GM19328 (cell line): Measurements from ENCODE around the gene CEP128.

ENCODE experiments used
- ATAC-seq: cut with Tn5 transposase; IDR thresholded peaks from one replicate; pipeline ENCODE4 v1.9.1; 2021; ENCODE audit warnings: mild to moderate bottlenecking, moderate library complexity; ENCODE audit not compliant: unreplicated experiment

CEP128 gene

DNA sequence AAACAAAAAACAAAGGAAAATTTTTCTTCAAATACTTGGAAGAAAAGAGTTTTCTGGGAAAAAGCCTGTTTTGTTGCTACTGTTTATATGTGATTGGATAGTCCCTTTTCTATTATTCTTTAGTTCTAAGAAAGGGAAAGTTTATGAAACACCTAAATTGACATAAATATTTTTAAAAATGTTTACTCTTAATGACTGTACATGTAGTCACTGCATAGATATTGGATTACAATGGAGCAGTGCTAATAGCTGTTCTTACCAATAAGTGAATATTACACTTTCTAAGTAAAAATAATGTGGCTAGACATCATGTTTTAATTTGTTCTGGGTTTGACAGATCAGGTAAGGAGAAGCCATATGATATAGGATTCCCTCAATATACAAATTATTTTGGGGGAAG is 377.5 kb downstream of the CEP128 start:
- no peak for ATAC-seq

DNA sequence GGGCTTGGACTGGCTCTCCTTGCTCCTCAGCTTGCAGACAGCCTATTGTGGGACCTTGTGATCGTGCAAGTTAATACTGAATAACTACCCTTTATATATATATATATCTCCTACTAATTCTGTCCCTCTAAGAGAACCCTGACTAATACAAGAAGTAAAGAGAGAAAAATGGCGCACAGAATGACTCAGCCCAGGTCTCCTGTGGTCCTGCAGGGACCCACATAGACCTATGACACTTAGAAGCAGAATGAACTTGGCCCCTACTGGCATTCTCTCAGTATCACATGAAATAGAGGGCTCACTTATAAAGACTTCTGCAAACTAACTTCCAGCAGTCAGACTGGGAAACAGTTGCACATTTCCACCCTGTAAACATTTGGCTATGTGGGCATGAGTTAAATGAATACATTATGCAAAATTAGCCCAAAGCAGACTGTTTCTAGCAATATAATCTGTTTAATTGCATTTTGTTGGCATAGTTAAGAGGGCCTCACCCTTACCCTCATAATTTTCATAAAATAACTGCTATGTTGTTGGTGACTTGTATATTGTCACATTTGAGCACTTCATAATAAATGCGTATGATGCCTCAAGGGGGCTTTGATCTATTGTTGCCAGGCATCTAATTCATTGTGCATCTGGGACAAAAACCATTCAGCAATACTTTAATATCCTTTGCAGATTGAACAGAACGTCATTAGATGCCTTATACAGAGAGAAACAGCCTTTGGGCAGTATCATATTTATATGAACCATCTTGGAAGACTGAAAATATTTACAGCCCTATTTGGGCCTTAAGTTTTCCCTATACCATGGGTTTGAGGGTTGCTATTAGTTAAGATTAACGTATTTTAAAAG is 380.5 kb downstream of the CEP128 start:
- peak; percentile 97 for ATAC-seq

DNA sequence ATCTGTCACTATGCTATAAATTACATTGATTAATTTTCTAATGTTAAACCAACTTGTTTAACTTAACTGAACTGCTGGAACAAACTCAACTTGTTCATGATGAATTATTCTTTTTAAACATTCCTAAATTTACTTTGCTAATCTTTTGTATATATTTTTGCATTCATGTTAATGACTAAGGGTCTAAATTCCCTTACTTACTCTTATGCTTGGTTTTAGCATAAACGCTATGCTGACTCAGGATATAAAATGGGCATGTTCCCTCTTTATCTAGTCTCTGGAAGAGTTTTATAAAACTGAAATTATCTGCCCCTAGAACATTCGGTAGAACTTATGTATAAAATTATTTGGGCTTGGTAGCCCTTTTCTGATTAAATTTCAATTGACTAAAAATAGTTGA is 387.4 kb downstream of the CEP128 start:
- no peak for ATAC-seq

DNA sequence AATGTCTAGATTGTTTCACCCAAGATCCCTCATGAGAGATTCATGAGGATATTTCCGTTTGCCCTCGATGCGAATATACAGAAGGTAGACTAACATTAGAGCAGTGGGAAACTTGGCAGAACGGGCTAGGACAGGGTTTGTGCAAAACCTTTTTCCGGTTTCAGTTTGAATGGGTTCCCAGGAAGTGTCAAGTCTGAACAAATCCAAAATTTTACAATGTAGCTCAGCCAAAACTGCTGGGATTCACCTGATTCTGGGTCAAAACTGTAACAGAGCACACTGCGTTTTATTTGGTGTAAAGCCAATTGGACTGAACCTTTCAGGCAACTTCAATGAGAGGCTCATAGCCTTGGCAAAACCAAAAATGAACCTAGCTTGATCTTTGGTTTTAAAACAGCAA is 392.4 kb downstream of the CEP128 start:
- no peak for ATAC-seq

DNA sequence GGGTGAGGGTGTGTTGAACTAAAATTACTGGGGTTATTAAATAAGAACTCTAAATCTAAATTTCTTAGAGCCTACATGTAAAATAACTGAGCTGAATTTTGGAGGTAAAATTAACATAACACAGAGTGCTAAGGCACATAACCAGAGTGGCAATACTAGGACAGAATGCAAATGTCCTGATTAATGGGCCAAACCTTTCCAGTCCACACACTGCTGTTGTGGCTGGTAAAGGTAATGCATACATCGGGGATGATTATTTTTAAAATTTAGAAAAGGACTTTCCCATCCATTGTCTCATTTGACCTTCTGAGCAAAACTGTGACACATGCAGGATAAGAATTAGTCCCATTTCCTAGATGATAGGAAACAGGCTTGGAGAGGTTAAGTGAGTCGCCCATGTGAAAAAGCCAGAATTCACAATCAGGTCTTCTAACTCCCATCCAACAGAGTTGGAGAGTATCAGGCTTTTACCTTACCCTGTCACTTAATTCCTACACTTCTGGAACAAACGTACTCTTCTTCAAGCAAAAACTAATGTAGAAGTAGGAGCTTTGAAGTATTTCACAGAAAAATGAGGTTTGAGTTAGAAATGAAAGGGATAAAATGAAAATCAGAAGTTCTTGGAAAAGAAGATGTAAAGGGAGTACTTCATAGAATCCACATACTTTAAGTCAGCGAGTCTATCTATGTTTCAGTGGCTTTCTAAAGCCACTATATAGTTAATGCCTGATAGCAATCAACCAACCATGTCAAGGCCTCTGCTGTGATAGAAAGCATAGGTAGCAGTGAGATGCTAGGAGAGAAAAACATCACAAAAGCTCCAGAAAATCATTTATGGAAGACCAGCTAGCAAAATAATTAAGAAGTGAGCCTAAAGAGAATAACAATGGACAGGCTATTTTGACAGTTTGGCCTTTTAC is 395.3 kb downstream of the CEP128 start:
- no peak for ATAC-seq

DNA sequence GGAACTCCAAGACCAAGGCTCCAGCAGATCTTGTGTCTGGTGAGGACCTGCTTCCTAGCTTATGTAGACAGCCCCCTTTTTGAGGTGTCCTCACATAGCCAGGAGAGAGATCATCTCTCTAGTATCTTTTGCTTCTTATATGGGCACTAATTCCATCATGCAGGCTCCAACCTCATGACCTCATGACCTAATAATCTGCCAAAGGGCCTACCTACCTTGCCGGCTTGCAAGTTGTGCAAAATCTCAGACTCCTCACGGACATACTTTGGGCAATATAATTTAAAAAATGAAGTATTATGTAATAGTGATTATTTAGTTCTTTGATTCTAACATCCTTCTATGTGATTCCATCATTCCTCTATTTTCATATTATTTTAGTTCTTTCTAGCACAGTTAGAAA is 397.2 kb downstream of the CEP128 start:
- no peak for ATAC-seq

DNA sequence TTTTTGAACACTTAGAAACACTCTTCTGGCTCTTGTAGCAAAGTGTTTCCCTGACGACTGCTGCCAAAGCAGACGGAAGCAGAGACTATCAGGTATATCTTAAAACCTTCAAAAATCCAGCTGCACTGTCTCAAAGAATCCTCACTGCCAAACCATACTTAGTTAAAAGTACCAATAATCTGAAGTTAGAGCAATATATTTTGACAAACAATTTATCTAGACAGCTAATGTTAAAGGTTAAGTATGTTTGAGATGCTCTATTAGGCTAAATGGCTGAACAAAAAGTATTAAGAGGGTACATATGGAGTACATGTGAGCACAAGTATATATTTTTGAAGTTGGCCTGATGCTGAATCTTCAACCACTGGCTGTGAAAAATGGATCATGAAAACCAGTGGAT is 398.3 kb downstream of the CEP128 start:
- ATAC-seq = no peak

DNA sequence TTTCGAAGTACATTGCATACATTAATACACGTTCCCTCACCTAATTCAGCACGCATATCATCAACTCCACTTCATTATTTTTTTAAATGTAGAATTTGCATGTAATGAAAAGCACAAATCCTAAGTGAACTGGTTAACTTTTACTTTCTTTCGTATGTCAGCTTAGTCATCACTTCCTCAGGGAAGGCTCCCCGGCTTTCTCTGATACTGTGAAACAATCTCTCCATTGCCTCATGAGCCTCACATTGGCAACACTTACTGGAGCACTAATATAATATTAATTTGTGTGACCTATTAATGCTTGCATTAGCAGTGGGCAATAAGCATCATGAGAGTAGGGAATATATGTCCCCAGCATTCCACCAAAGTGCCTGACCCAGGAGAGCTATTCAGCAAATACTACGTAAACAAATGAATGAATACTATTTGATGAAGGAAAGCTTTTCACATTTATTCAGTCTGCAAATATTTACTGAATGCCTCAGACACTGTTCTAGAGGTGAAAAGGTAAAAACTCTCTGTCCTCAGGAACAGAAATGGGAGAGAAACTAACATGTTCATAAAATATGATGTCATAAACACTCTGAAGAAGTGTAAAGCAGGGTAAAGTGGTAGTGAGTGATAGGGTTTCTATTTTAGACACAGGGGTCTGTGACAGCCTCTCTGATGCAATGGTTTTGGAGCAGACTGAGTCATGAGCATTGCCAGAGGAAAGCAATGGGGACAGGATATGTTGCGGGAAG is 402.7 kb downstream of the CEP128 start:
- ATAC-seq = no peak

DNA sequence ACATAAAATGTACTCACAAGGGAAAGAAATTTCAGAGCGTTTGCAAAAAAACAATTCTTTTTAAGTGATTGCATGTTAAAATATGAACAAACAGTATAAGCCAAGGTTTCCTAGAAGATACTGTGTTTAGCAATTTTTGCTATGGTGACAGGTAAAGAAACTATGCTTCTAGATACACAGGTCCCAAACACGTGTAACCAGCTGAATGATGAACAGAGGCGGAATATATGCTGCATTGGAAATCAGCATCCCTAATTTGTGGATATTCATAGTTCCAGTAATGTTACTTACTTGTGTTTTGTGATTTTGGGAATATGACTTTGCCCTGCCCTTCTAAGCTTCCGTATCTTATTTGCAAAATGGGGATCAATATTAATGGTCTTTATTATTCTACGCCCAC is 403.9 kb downstream of the CEP128 start:
- no peak for ATAC-seq

DNA sequence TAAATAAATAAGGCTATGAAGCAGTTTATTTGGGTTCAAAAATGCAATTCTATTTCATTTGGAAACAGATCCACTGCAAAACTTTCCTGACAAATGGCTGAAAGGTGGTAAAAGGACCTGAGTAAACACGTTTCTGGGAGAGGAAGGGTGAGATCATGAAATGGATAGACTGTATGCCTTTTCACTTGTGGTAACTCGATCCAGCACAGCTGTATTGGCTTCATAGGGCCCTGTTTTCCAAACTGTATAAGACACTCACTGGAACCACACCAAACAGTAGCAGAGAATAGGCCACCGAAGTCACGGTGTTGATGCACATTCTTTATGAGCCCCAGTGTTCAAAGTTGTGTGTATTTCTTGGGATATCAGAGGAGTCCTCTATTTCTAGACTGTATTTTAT is 405.1 kb downstream of the CEP128 start:
- ATAC-seq = no peak

DNA sequence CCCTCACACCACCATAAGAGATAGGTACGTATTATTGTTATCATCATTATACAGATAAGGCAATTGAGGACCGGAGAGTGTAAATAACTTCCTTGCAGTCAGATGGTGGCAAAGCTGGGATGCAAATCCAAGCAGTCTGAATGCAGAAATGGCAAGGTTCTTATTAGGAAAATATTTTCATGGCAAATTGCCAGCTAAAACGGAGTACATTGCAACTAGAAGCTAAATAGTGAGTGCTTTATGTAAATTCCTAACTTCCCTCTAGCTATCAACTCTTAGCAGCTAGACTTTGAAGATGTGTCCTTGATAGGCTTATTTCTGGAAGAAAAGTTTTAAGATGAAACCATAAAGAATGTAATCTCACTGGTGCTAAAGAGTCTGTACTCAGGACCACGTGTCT is 406.4 kb downstream of the CEP128 start:
- ATAC-seq = no peak

DNA sequence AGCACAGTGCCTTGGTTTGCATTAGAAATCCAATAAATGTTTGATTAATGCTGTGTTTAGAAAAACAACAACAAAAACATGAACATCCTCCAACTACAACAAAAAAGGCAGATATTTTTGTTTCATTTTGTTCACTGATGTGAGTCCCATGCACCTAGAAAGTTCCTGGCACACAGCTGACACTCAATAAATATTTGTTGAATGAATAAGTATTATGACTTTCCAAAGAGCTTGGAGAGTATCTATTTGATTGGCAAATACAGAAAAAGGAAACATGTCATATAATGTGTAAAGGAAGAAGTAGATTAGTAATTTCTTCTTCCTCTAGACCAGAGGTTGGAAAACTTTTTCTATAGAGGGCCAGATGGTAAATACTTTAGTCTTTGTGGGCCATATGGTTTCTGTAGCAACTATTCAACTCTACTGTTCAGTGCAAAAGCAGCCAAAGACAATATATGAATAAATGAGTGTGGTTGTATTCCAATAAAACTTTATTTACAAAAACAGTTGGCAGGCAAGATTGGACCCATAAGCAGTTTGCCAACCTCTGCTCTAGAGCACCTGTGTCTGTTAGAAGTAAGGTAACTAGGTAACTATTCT is 417.9 kb downstream of the CEP128 start:
- no peak for ATAC-seq

DNA sequence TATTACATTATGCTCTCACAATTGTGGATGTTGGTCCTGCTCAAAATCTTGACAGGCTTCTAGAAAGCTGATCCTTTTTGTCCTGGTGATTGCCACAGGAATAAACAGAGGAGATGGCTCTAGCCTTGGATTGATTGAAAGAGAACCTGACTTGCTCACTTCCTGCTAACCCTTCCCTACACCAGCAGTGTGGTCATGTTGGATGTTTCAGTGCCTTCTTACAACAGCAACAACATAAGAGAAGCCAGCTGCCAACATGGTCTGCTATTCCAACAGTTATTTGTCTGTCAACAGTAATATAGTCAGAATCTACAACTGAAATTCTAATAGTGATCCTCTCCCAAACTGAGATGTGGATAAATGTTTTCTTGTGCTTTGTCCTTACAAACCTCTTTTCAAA is 418.6 kb downstream of the CEP128 start:
- no peak for ATAC-seq

DNA sequence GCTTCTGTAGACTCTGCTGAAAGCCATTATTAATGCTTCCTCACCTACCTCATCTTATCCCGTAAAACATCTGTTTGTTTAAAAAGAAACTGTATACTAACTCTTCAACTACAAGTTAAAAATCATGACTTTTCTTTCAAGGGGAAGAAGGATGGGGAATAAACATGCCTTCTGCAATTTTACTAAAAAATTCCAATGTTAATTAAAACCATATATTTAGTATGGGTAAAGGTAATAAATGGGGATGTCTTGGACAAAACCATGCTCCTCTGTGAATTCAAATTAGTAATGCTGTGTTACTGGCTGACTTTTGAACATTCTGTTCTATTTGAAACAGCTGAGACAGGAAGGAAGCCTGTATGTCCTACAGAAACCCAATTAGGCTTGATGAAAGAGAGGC is 419.1 kb downstream of the CEP128 start:
- ATAC-seq = no peak

DNA sequence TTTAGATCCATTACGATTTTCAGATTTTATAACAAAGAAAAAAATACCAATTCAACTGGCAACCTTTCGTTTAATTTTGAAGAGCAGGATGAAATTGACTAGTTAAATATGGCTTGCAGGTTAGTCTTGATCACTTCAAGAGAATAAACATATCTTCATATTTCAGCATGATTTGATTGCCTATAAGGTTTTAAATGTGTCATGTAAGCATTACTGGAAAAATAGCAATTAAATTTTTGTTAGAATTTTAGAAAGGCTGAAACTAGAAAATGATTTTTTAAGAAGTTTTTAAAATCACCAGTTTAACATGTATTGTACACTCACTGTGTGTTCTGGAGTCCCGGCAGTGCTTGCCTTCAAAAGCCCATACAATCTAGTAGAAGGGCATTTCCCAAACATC is 420.1 kb downstream of the CEP128 start:
- no peak for ATAC-seq

DNA sequence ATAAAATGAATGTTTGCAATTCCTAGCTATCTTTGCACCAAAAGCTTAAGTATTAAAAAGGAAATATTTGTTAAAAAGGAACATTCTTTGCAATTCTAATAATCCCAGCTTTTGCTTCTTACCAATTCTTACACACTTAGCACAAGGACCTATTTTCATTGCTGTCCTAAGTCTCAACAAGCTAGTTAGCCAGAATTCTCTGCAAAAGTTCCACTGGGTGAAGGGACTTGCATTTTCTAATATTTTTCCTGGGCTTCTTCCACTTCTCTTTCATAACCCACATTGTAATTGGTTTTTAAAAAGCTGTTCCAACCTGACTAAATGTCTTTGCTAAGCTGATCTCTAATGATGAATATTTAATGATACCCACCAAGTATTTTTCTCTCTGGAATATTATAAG is 422.5 kb downstream of the CEP128 start:
- ATAC-seq = no peak

DNA sequence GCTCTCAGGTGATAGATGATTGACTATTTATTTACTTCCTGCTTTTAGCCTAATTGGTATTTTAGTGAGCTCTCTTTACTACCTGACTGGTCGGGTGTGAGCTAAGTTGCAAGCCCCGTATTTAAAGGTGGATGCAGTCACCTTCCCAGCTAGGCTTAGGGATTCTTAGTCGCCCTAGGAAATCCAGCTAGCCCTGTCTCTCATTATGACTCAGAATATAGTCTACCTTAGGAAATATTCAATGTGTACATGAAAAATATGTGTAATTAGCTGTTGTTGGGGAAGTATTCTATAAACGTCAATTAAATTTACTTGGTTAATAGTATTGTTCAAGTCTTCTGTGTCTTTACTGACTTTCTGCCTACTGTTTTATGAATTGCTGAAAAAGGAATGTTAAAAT is 423.4 kb downstream of the CEP128 start:
- ATAC-seq = no peak

DNA sequence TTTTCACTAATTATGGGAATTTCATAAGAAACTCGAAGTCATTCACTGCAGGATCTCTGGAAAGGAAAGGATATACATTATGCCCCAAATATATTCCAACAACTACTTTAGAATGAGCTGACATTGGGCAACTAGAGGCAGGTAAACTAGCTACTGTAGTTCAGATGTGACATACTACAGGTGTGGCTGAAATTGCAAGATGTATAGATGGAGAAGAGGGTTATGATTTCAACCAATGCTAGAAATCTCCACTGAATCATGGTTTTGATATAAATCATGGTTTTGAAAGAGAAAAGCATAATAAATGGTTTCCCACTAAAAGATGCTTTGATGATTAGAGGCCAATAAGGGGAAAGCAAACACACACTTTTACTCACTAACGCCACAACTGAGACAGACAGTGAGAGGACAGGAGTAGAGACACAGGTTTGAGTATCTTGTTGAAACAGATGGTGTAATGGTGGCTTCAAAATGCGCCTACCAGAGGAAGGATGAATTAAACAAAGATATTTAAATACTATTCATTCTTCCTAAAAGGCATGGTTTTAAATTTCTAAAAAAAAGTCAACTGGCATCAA is 434.2 kb downstream of the CEP128 start:
- ATAC-seq = no peak

DNA sequence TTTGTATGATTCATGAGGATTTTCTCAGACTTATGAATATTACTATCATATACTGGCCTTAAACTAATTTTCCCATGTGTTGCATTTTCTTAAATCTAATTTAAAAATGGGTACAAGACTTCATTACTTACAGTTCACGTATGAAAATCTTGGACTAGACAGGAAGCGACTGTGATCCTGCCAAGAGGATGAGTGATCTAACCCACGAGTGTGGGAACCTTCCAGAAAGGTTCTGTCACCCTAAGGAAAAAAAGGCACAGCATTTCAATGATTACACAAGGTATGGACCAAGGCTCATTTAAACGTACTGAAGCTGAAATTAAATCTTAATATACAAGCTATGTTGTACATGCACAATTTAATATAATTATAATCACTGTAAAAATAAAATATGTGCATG is 436.8 kb downstream of the CEP128 start:
- no peak for ATAC-seq

DNA sequence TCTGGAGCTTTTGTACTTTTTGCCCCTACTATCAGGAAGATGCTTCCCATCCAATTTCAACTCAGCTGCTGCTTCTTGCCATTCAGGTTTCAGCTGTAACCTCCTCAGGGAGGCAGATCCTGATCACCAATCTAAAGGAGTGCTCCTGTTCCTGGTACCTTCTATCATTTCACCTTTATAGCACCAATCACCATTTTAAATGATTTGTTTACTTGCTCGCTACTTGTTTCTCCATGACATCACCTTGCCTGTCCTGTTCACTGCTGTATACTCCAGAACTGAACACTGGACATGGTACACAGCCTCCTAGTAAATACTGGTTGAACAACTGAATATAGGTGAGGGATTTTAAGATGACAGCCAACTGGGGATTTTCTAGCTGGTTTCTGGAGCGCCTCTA is 443.0 kb downstream of the CEP128 start:
- no peak for ATAC-seq

DNA sequence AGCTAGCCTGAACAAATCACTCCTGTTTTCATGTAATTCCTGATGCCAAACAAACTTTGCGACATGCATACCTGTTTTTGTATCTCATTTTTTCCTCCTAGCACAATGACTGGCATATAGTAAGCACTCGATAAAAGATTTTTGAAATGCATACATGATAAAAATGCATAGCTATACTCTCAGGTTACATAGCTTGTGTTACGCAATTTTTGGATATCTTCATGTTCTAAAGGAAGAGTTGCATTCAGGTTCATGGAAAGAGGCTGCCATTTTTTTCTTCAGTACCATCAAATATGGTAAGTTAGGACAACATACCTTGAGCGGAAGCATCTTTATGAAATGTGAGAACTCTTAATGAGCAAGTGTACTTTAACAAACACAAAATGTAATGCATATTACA is 445.4 kb downstream of the CEP128 start:
- no peak for ATAC-seq
